Panc1 (cell line): ENCODE data around the gene SASH3. TPM values are rescaled to one million over a fixed set of nuclear protein-coding genes. Genes with fewer than 3 reads are reported as not detected.

Experiments used
- ATAC-seq: fragments of 200-7000 bp; cut with Tn5 transposase; 2 replicates; pipeline ENCODE4 v1.9.1; 2020; ENCODE audit warnings: mild to moderate bottlenecking, moderate library complexity
- BruUV-seq: library from RNA; stranded (reverse); fragments of 400-500 nt; replicated peaks from 2 replicates; lab custom pipeline; 2021; lab: Mats Ljungman, UMichigan
- CTCF ChIA-PET: fragments of 300-600 bp; sonication (Branson Sonifier 250); formaldehyde crosslinking; loops from one replicate; lab custom pipeline; 2022; ENCODE audit warnings: antibody characterized with exemption; lab: Charles Lee
- POLR2A ChIA-PET: fragments of 300-600 bp; sonication (Branson Sonifier 250); formaldehyde crosslinking; loops from one replicate; lab custom pipeline; 2022; ENCODE audit warnings: antibody characterized with exemption; lab: Charles Lee
- DNase-seq: peaks from one replicate; pipeline ENCODE4 v3.0.0-alpha.2; 2010; ENCODE audit warnings: low read depth, low spot score
- H3K27ac ChIP-seq: 2 replicates; pipeline ENCODE4 v1.5.1; 2011; ENCODE audit warnings: mild to moderate bottlenecking, low read length, inconsistent platforms
- H3K27me3 ChIP-seq: fragments of 200-500 bp; sonication (Bioruptor generic); 2 replicates; pipeline ENCODE4 v1.6.0; 2014; ENCODE audit warnings: low read length, inconsistent platforms; ENCODE audit not compliant: control insufficient read depth, insufficient read depth
- H3K36me3 ChIP-seq: fragments of 200-500 bp; sonication (Bioruptor generic); 2 replicates; pipeline ENCODE4 v1.5.1; 2014; ENCODE audit warnings: inconsistent platforms, mild to moderate bottlenecking, low read length, moderate library complexity; ENCODE audit not compliant: control insufficient read depth, insufficient read depth
- H3K4me1 ChIP-seq: 2 replicates; pipeline ENCODE4 v1.5.1; 2011; ENCODE audit warnings: inconsistent platforms, mild to moderate bottlenecking, low read length, moderate library complexity; ENCODE audit not compliant: control insufficient read depth, insufficient read depth
- H3K4me3 ChIP-seq, 2 experiments: 2 replicates each; pipeline ENCODE4 v1.5.1; 2011 to 2012; ENCODE audit warnings: low read depth in 2 of 2, low read length in 2 of 2, mild to moderate bottlenecking in 2 of 2, inconsistent platforms in 1 of 2, moderate library complexity in 1 of 2
- H3K9me3 ChIP-seq: fragments of 200-500 bp; sonication (Bioruptor generic); 2 replicates; pipeline ENCODE4 v1.5.1; 2014; ENCODE audit warnings: low read depth, mild to moderate bottlenecking, inconsistent platforms, low read length, moderate library complexity; ENCODE audit not compliant: control insufficient read depth, insufficient read depth
- POLR2AphosphoS5 ChIP-seq: IDR thresholded peaks from 2 replicates; pipeline ENCODE4 v1.6.1; 2012; ENCODE audit warnings: mild to moderate bottlenecking, low read depth, low read length, moderate library complexity
- SIN3A ChIP-seq: IDR thresholded peaks from 2 replicates; pipeline ENCODE4 v1.6.1; 2012; ENCODE audit warnings: low read depth, mild to moderate bottlenecking, low read length, moderate library complexity, borderline replicate concordance; ENCODE audit not compliant: insufficient read depth
- TCF7L2 ChIP-seq: IDR thresholded peaks from 2 replicates; pipeline ENCODE4 v1.6.1; 2011; ENCODE audit warnings: mild to moderate bottlenecking, low read depth, low read length, inconsistent platforms
- in situ Hi-C: cut with HindIII; loops from 2 replicates; pipeline ENCODE4 v1.10.0; 2016; ENCODE audit warnings: low sequenced_read_pairs, low pct_unique_long_range_greater_than_20kb
- intact Hi-C: fragments of 100-400 bp; cut with micrococcal nuclease; formaldehyde crosslinking; loops from one replicate; pipeline ENCODE4 v1.10.0; 2022; ENCODE audit not compliant: unreplicated experiment
- total RNA-seq: library from RNA; stranded (reverse); gene quantifications from one replicate; pipeline ENCODE4 v1.2.1, GENCODE V29; 2021; ENCODE audit not compliant: unreplicated experiment
- TF ChIP-seq, protein P1 (sequence below): fragments of 450-650 bp; IDR thresholded peaks from 2 replicates; pipeline ENCODE4 v1.5.1; 2017; ENCODE audit warnings: mild to moderate bottlenecking
- TF ChIP-seq, protein P2 (sequence below), 2 experiments: IDR thresholded peaks; 2 replicates each; pipeline ENCODE4 v1.6.1; 2011 to 2012; ENCODE audit warnings: low read depth in 2 of 2, control low read depth in 1 of 2, low read length in 1 of 2, mild to moderate bottlenecking in 1 of 2, moderate library complexity in 1 of 2; ENCODE audit not compliant: insufficient read depth in 1 of 2

The SASH3 gene
- total RNA-seq, 1 experiment from 2014 or later = 0.33 TPM

DNA sequence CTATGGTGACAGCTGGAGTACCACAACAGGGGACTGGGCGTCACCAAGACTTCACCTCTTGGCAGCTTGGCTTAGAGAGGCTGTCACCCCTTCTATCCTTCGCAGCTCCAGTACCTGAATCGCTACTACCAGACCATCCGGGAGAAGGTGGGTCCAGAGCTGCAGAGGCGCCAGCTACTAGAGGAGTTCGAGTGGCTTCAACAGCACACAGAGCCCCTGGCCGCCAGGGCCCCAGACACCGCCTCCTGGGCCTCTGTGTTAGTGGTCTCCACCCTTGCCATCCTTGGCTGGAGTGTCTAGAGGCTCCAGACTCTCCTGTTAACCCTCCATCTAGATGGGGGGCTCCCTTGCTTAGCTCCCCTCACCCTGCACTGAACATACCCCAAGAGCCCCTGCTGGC is 11.6 kb upstream of the SASH3 start:
- no peak for DNase-seq
- POLR2A ChIA-PET = interaction anchor here (0.6 kb wide), 1 partner anchor 885 kb away, joined by 3 read pairs; no protein-coding TSS in a partner anchor
- intact Hi-C loops (no loop called here), in situ Hi-C loops (no loop called here)
- CTCF ChIA-PET = no interaction called here
- H3K36me3 ChIP-seq = no peaks in the 10 kb centered on the region
- H3K27ac ChIP-seq = no peak overlapping the region
- no peaks in the 10 kb centered on the region for H3K27me3 ChIP-seq
- no peak overlapping the region for H3K4me3 ChIP-seq
- H3K9me3 ChIP-seq = no peaks in the 10 kb centered on the region
- no peak for ATAC-seq
- BruUV-seq = no TSS peak
- H3K4me1 ChIP-seq = no peaks in the 10 kb centered on the region
- no peak for TF ChIP-seq TCF7L2
- no peak for TF ChIP-seq POLR2AphosphoS5
- TF ChIP-seq, protein P1, sequence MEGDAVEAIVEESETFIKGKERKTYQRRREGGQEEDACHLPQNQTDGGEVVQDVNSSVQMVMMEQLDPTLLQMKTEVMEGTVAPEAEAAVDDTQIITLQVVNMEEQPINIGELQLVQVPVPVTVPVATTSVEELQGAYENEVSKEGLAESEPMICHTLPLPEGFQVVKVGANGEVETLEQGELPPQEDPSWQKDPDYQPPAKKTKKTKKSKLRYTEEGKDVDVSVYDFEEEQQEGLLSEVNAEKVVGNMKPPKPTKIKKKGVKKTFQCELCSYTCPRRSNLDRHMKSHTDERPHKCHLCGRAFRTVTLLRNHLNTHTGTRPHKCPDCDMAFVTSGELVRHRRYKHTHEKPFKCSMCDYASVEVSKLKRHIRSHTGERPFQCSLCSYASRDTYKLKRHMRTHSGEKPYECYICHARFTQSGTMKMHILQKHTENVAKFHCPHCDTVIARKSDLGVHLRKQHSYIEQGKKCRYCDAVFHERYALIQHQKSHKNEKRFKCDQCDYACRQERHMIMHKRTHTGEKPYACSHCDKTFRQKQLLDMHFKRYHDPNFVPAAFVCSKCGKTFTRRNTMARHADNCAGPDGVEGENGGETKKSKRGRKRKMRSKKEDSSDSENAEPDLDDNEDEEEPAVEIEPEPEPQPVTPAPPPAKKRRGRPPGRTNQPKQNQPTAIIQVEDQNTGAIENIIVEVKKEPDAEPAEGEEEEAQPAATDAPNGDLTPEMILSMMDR = no peak
- no peak for TF ChIP-seq SIN3A
- TF ChIP-seq, protein P2, sequence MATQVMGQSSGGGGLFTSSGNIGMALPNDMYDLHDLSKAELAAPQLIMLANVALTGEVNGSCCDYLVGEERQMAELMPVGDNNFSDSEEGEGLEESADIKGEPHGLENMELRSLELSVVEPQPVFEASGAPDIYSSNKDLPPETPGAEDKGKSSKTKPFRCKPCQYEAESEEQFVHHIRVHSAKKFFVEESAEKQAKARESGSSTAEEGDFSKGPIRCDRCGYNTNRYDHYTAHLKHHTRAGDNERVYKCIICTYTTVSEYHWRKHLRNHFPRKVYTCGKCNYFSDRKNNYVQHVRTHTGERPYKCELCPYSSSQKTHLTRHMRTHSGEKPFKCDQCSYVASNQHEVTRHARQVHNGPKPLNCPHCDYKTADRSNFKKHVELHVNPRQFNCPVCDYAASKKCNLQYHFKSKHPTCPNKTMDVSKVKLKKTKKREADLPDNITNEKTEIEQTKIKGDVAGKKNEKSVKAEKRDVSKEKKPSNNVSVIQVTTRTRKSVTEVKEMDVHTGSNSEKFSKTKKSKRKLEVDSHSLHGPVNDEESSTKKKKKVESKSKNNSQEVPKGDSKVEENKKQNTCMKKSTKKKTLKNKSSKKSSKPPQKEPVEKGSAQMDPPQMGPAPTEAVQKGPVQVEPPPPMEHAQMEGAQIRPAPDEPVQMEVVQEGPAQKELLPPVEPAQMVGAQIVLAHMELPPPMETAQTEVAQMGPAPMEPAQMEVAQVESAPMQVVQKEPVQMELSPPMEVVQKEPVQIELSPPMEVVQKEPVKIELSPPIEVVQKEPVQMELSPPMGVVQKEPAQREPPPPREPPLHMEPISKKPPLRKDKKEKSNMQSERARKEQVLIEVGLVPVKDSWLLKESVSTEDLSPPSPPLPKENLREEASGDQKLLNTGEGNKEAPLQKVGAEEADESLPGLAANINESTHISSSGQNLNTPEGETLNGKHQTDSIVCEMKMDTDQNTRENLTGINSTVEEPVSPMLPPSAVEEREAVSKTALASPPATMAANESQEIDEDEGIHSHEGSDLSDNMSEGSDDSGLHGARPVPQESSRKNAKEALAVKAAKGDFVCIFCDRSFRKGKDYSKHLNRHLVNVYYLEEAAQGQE (IDR thresholded peaks at IDR 0.05; ENCODE audit: insufficient read depth in 1 of 2, low read depth in 2 of 2, low read length in 1 of 2) = no peak

DNA sequence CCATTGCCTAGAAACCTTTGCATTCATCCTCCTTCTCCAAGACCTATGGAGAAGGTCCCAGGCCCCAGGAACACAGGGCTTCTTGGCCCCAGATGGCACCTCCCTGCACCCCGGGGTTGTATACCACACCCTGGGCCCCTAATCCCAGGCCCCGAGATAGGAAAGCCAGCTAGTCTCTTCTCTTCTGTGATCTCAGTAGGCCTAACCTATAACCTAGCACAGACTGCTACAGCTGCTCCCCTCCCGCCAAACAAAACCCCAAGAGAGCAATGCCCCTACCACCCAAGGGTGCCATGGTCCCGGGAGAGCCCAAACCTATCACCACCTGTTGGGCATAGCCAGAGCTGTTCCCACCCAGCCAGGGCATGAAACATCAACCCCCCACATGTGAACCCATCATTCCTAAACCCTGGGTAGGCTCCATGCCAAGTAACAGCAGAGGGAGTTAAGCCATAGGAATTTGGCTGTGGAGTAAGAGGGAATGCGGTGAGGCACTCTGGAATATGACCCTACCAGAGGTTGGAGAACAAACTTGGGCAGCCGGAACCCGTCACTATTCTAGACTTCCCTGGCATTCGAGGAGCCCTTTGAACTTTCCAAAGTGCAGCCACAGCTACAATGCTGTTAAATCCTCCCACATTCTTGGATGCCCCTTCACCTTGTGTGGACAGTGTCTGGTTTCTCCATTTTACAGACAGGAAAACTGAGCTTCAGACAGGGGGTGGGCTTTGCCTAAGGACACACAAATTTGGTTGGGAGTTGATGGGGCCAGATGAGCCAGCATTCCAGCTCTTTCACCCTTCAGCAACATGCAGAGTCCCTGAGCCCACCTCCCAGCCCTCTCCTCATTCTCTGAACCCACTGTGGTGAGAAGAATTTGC is 10.9 kb upstream of the SASH3 start:
- no peaks in the 10 kb centered on the region for H3K9me3 ChIP-seq
- intact Hi-C loops = no loop called here
- H3K4me1 ChIP-seq = no peaks in the 10 kb centered on the region
- no peak for TF ChIP-seq SIN3A
- TF ChIP-seq, protein P1 = no peak
- no peak for TF ChIP-seq POLR2AphosphoS5
- TF ChIP-seq, protein P2 (IDR thresholded peaks at IDR 0.05; ENCODE audit: insufficient read depth in 1 of 2, low read depth in 2 of 2, low read length in 1 of 2) = no peak
- no peak for TF ChIP-seq TCF7L2
- DNase-seq = no peak
- H3K4me3 ChIP-seq = no peak overlapping the region
- ATAC-seq = no peak
- BruUV-seq = no TSS peak
- CTCF ChIA-PET = no interaction called here
- no peaks in the 10 kb centered on the region for H3K27me3 ChIP-seq
- in situ Hi-C loops = no loop called here
- H3K27ac ChIP-seq = no peak overlapping the region
- H3K36me3 ChIP-seq = no peaks in the 10 kb centered on the region
- POLR2A ChIA-PET = interaction anchor here (0.6 kb wide), 1 partner anchor 886 kb away, joined by 3 read pairs; no protein-coding TSS in a partner anchor
